Panc1 (cell line): ENCODE results near the gene CHRNB1.

ENCODE experiments used
- CTCF ChIP-seq: fragments of 450-650 bp; IDR thresholded peaks from 2 replicates; pipeline ENCODE4 v1.5.1; 2017; ENCODE audit warnings: mild to moderate bottlenecking
- POLR2AphosphoS5 ChIP-seq: IDR thresholded peaks from 2 replicates; pipeline ENCODE4 v1.6.1; 2012; ENCODE audit warnings: mild to moderate bottlenecking, low read depth, low read length, moderate library complexity
- REST ChIP-seq, 2 experiments: IDR thresholded peaks; 2 replicates each; pipeline ENCODE4 v1.6.1; 2011 to 2012; ENCODE audit warnings: low read depth in 2 of 2, control low read depth in 1 of 2, low read length in 1 of 2, mild to moderate bottlenecking in 1 of 2, moderate library complexity in 1 of 2; ENCODE audit not compliant: insufficient read depth in 1 of 2
- SIN3A ChIP-seq: IDR thresholded peaks from 2 replicates; pipeline ENCODE4 v1.6.1; 2012; ENCODE audit warnings: low read depth, mild to moderate bottlenecking, low read length, moderate library complexity, borderline replicate concordance; ENCODE audit not compliant: insufficient read depth
- TCF7L2 ChIP-seq: IDR thresholded peaks from 2 replicates; pipeline ENCODE4 v1.6.1; 2011; ENCODE audit warnings: mild to moderate bottlenecking, low read depth, low read length, inconsistent platforms

GRCh38 chr17:7495906-7496434 is 51.1 kb downstream of the CHRNB1 start:
- TF ChIP-seq CTCF (no peak), SIN3A (no peak), POLR2AphosphoS5 (no peak), REST (IDR thresholded peaks at IDR 0.05; ENCODE audit: insufficient read depth in 1 of 2, low read depth in 2 of 2, low read length in 1 of 2) (no peak), TCF7L2 (no peak)
